Gastroesophageal sphincter (tissue), 4 donors: ENCODE results near the gene OGDH. TPM values are rescaled to one million over a fixed set of nuclear protein-coding genes. Genes with fewer than 3 reads are reported as not detected.

ENCODE experiments used
- ATAC-seq: fragments of 150-250 bp; one replicate; pipeline ENCODE4 v1.9.1; 2016; ENCODE audit warnings: mild to moderate bottlenecking, moderate library complexity
- H3K27ac ChIP-seq, 4 donors: fragments of 200-600 bp; sonication (generic) in 3 of 4; 1 replicate in 3 of 4; 2 replicates in 1 of 4; pipeline ENCODE4 v1.5.1; 2016 to 2019
- H3K27me3 ChIP-seq: fragments of 200-600 bp; sonication (generic); one replicate; pipeline ENCODE4 v1.5.1; 2019
- H3K36me3 ChIP-seq, 2 donors: fragments of 200-600 bp; sonication (generic); one replicate each; pipeline ENCODE4 v1.5.1; 2019; ENCODE audit warnings: control low read depth in 1 of 2
- H3K4me1 ChIP-seq, 3 donors: fragments of 200-600 bp; sonication (generic); 1 replicate in 2 of 3; 2 replicates in 1 of 3; pipeline ENCODE4 v1.5.1; 2016 to 2019; ENCODE audit warnings: control low read depth in 2 of 3
- H3K4me3 ChIP-seq, 2 donors: fragments of 200-600 bp; sonication (generic); one replicate each; pipeline ENCODE4 v1.5.1; 2019; ENCODE audit warnings: mild to moderate bottlenecking in 1 of 2, moderate library complexity in 1 of 2
- H3K9me3 ChIP-seq, 3 donors: fragments of 200-600 bp; sonication (generic); one replicate each; pipeline ENCODE4 v1.5.1; 2017 to 2019; ENCODE audit warnings: control low read depth in 2 of 3
- EP300 ChIP-seq: sonication (generic); formaldehyde crosslinking; IDR thresholded peaks from one replicate; pipeline ENCODE4 v1.6.1; 2017; ENCODE audit warnings: antibody characterized with exemption, mild to moderate bottlenecking
- POLR2A ChIP-seq, 2 donors: fragments of 450-650 bp; IDR thresholded peaks; one replicate each; pipeline ENCODE4 v1.6.1; 2017; ENCODE audit warnings: antibody characterized with exemption in 2 of 2, mild to moderate bottlenecking in 2 of 2, moderate library complexity in 1 of 2
- POLR2AphosphoS5 ChIP-seq: sonication (generic); formaldehyde crosslinking; IDR thresholded peaks from one replicate; pipeline ENCODE4 v1.6.1; 2017; ENCODE audit warnings: antibody characterized with exemption
- WGBS, 2 donors: methylation state at CpG; one replicate each; pipeline ENCODE4 v1.1.5; 2018; ENCODE audit warnings: low coverage in 1 of 2; 5-methylcytosine and 5-hydroxymethylcytosine counted together
- total RNA-seq, 4 donors: library from RNA; depleted of rRNA; stranded (reverse); fragments of >200 nt; gene quantifications; one replicate each; pipeline ENCODE4 v1.1.0, GENCODE V29; 2016
- TF ChIP-seq, protein P1 (sequence below), 4 experiments: fragments of 200-600 bp in 2 of 4; fragments of 450-650 bp in 2 of 4; sonication (generic) in 1 of 4; IDR thresholded peaks; one replicate each; pipeline ENCODE4 v1.5.1; 2017 to 2019; ENCODE audit warnings: antibody characterized with exemption in 4 of 4, mild to moderate bottlenecking in 2 of 4, moderate library complexity in 2 of 4

The OGDH gene
- total RNA-seq, 4 donors from 2014 or later, result 112 to 222 (median 137) TPM

- H3K9me3 ChIP-seq, result no peaks in the 10 kb centered on the region
- peak overlapping the region in 3 of 4 donors; percentile 36 to 67 (median 58) for H3K27ac ChIP-seq
- H3K4me3 ChIP-seq, result no peak overlapping the region
- no peak for ATAC-seq
- TF ChIP-seq, protein P1, sequence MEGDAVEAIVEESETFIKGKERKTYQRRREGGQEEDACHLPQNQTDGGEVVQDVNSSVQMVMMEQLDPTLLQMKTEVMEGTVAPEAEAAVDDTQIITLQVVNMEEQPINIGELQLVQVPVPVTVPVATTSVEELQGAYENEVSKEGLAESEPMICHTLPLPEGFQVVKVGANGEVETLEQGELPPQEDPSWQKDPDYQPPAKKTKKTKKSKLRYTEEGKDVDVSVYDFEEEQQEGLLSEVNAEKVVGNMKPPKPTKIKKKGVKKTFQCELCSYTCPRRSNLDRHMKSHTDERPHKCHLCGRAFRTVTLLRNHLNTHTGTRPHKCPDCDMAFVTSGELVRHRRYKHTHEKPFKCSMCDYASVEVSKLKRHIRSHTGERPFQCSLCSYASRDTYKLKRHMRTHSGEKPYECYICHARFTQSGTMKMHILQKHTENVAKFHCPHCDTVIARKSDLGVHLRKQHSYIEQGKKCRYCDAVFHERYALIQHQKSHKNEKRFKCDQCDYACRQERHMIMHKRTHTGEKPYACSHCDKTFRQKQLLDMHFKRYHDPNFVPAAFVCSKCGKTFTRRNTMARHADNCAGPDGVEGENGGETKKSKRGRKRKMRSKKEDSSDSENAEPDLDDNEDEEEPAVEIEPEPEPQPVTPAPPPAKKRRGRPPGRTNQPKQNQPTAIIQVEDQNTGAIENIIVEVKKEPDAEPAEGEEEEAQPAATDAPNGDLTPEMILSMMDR (IDR thresholded peaks at IDR 0.05), result no peak
- TF ChIP-seq EP300, result no peak
- TF ChIP-seq POLR2A (IDR thresholded peaks at IDR 0.05), result no peak
- no peak for TF ChIP-seq POLR2AphosphoS5
- no peaks in the 10 kb centered on the region for H3K27me3 ChIP-seq
- H3K4me1 ChIP-seq, result peaks cover 0 to 74% (median 17%) of the 10 kb centered on the region in 3 donors
- H3K36me3 ChIP-seq, result peaks cover 0 to 38% of the 10 kb centered on the region in 2 donors
- 64 to 70% methylated on average over 4 of the region's 5 CpGs for WGBS, 2 donors
Observed at GRCh38 chr7:44622342-44623151, 16.1 kb downstream of the OGDH start.

- ATAC-seq, result no peak
- Histone ChIP-seq H3K27me3 (no peaks in the 10 kb centered on the region), H3K36me3 (peaks cover 0 to 40% of the 10 kb centered on the region in 2 donors), H3K4me3 (no peak overlapping the region), H3K4me1 (peaks cover 0 to 64% (median 17%) of the 10 kb centered on the region in 3 donors), H3K9me3 (no peaks in the 10 kb centered on the region), H3K27ac (no peak overlapping the region)
- WGBS, 2 donors, result 83 to 89% methylated on average over 1 to 9 of the region's 9 CpGs
- TF ChIP-seq, protein P1 (IDR thresholded peaks at IDR 0.05), result no peak
- TF ChIP-seq POLR2AphosphoS5, result no peak
- no peak for TF ChIP-seq EP300
- TF ChIP-seq POLR2A (IDR thresholded peaks at IDR 0.05), result no peak
Observed at GRCh38 chr7:44624318-44624717, 17.9 kb downstream of the OGDH start.

- Histone ChIP-seq H3K27me3 (no peaks in the 10 kb centered on the region), H3K36me3 (peaks cover 0 to 40% of the 10 kb centered on the region in 2 donors), H3K4me1 (peaks cover 0 to 62% (median 17%) of the 10 kb centered on the region in 3 donors), H3K4me3 (no peak overlapping the region), H3K27ac (no peak overlapping the region), H3K9me3 (no peaks in the 10 kb centered on the region)
- no peak for ATAC-seq
- 60 to 78% methylated on average over 3 to 6 of the region's 6 CpGs for WGBS, 2 donors
- TF ChIP-seq POLR2AphosphoS5, result no peak
- no peak for TF ChIP-seq POLR2A (IDR thresholded peaks at IDR 0.05)
- no peak for TF ChIP-seq EP300
- TF ChIP-seq, protein P1 (IDR thresholded peaks at IDR 0.05), result no peak
Observed at GRCh38 chr7:44625526-44626471, 19.4 kb downstream of the OGDH start.

- Histone ChIP-seq H3K36me3 (peaks cover 0 to 40% of the 10 kb centered on the region in 2 donors), H3K27ac (no peak overlapping the region), H3K4me1 (peaks cover 0 to 62% (median 10%) of the 10 kb centered on the region in 3 donors), H3K27me3 (no peaks in the 10 kb centered on the region), H3K4me3 (no peak overlapping the region), H3K9me3 (no peaks in the 10 kb centered on the region)
- ATAC-seq, result no peak
- TF ChIP-seq POLR2AphosphoS5, result no peak
- no peak for TF ChIP-seq EP300
- no peak for TF ChIP-seq POLR2A (IDR thresholded peaks at IDR 0.05)
- TF ChIP-seq, protein P1 (IDR thresholded peaks at IDR 0.05), result no peak
- 49 to 80% methylated on average over 2 to 4 of the region's 4 CpGs for WGBS, 2 donors
Observed at GRCh38 chr7:44626620-44627019, 20.2 kb downstream of the OGDH start.
